HUES48 (cell line): ENCODE data around the gene MAN2A1.

Experiments
- H3K27ac ChIP-seq: one replicate; pipeline ENCODE4 v1.7.0; 2013; ENCODE audit warnings: low read depth, low read length, inconsistent platforms
- H3K27me3 ChIP-seq: 2 replicates; pipeline ENCODE4 v1.6.1; 2013; ENCODE audit warnings: mild to moderate bottlenecking, low read length; ENCODE audit not compliant: control insufficient read depth, insufficient read depth
- H3K36me3 ChIP-seq: 2 replicates; pipeline ENCODE4 v1.6.1; 2013; ENCODE audit warnings: low read length; ENCODE audit not compliant: control insufficient read depth, insufficient read depth
- H3K4me1 ChIP-seq: 2 replicates; pipeline ENCODE4 v1.6.1; 2013; ENCODE audit warnings: mild to moderate bottlenecking, low read length; ENCODE audit not compliant: control insufficient read depth, insufficient read depth
- H3K4me3 ChIP-seq: 2 replicates; pipeline ENCODE4 v1.5.1; 2013; ENCODE audit warnings: mild to moderate bottlenecking, low read depth, low read length
- H3K9ac ChIP-seq: 2 replicates; pipeline ENCODE4 v1.6.1; 2013; ENCODE audit warnings: mild to moderate bottlenecking, low read depth, low read length, moderate library complexity
- H3K9me3 ChIP-seq: 2 replicates; pipeline ENCODE4 v1.6.1; 2013; ENCODE audit warnings: low read length; ENCODE audit not compliant: control insufficient read depth, insufficient read depth

MAN2A1 gene

GRCh38 chr5:109866051-109866450 is 176.3 kb downstream of the MAN2A1 start:
- peak overlapping the region; percentile 58 for H3K27ac ChIP-seq
- no peak overlapping the region for H3K4me3 ChIP-seq
- H3K4me1 ChIP-seq: 0 out of 2 replicates have a peak, but pooled peaks cover 14% of the 10 kb centered on the region
- H3K9me3 ChIP-seq: no peaks in the 10 kb centered on the region
- H3K36me3 ChIP-seq: peaks cover 73% of the 10 kb centered on the region
- no peak overlapping the region for H3K9ac ChIP-seq
- no peaks in the 10 kb centered on the region for H3K27me3 ChIP-seq

- Histone ChIP-seq H3K4me1 (0 out of 2 replicates have a peak, but pooled peaks cover 5% of the 10 kb centered on the region), H3K27me3 (no peaks in the 10 kb centered on the region), H3K27ac (no peak overlapping the region), H3K4me3 (no peak overlapping the region), H3K9me3 (no peaks in the 10 kb centered on the region), H3K9ac (no peak overlapping the region), H3K36me3 (peaks cover 53% of the 10 kb centered on the region)
Measured at GRCh38 chr5:109868737-109869136, 179.0 kb downstream of the MAN2A1 start.

- Histone ChIP-seq H3K9me3 (no peaks in the 10 kb centered on the region), H3K27ac (no peak overlapping the region), H3K27me3 (no peaks in the 10 kb centered on the region), H3K4me3 (no peak overlapping the region), H3K4me1 (0 out of 2 replicates have a peak, but pooled peaks cover 5% of the 10 kb centered on the region), H3K9ac (no peak overlapping the region), H3K36me3 (peaks cover 4% of the 10 kb centered on the region; the same call in 1 of the 2 replicates)
Measured at GRCh38 chr5:109873687-109874086, 184.0 kb downstream of the MAN2A1 start.

- Histone ChIP-seq H3K36me3 (no peaks in the 10 kb centered on the region), H3K9me3 (no peaks in the 10 kb centered on the region), H3K9ac (no peak overlapping the region), H3K27me3 (no peaks in the 10 kb centered on the region), H3K4me3 (no peak overlapping the region), H3K4me1 (0 out of 2 replicates have a peak, but pooled peaks cover 5% of the 10 kb centered on the region), H3K27ac (no peak overlapping the region)
Measured at GRCh38 chr5:109874108-109874507, 184.4 kb downstream of the MAN2A1 start.

- Histone ChIP-seq H3K9me3 (no peaks in the 10 kb centered on the region), H3K27ac (no peak overlapping the region), H3K9ac (no peak overlapping the region), H3K36me3 (no peaks in the 10 kb centered on the region), H3K27me3 (no peaks in the 10 kb centered on the region), H3K4me3 (no peak overlapping the region), H3K4me1 (0 out of 2 replicates have a peak, but pooled peaks cover under 1% of the 10 kb centered on the region)
Measured at GRCh38 chr5:109876030-109876725, 186.5 kb downstream of the MAN2A1 start.

GRCh38 chr5:109876941-109877669 is 187.4 kb downstream of the MAN2A1 start:
- Histone ChIP-seq H3K36me3 (no peaks in the 10 kb centered on the region), H3K27ac (no peak overlapping the region), H3K9ac (no peak overlapping the region), H3K9me3 (no peaks in the 10 kb centered on the region), H3K4me1 (no peaks in the 10 kb centered on the region), H3K27me3 (no peaks in the 10 kb centered on the region), H3K4me3 (no peak overlapping the region)

- Histone ChIP-seq H3K9ac (no peak overlapping the region), H3K27ac (no peak overlapping the region), H3K4me1 (no peaks in the 10 kb centered on the region), H3K9me3 (no peaks in the 10 kb centered on the region), H3K27me3 (no peaks in the 10 kb centered on the region), H3K4me3 (no peak overlapping the region), H3K36me3 (no peaks in the 10 kb centered on the region)
Measured at GRCh38 chr5:109877670-109878045, 187.9 kb downstream of the MAN2A1 start.

GRCh38 chr5:109878887-109879286 is 189.2 kb downstream of the MAN2A1 start:
- no peak overlapping the region for H3K9ac ChIP-seq
- H3K27ac ChIP-seq: no peak overlapping the region

GRCh38 chr5:109880907-109881685 is 191.4 kb downstream of the MAN2A1 start:
- H3K9me3 ChIP-seq: no peaks in the 10 kb centered on the region
- no peaks in the 10 kb centered on the region for H3K36me3 ChIP-seq
- H3K27me3 ChIP-seq: no peaks in the 10 kb centered on the region
- no peak overlapping the region for H3K27ac ChIP-seq
- no peak overlapping the region for H3K4me3 ChIP-seq
- H3K4me1 ChIP-seq: no peaks in the 10 kb centered on the region
- no peak overlapping the region for H3K9ac ChIP-seq

More at GRCh38 chr5:109878887-109879286, 189.2 kb downstream of the MAN2A1 start:
- Histone ChIP-seq H3K4me3 (no peak overlapping the region), H3K27me3 (no peaks in the 10 kb centered on the region), H3K4me1 (no peaks in the 10 kb centered on the region), H3K9me3 (no peaks in the 10 kb centered on the region), H3K36me3 (no peaks in the 10 kb centered on the region)

- Histone ChIP-seq H3K36me3 (no peaks in the 10 kb centered on the region), H3K9ac (no peak overlapping the region), H3K4me3 (no peak overlapping the region), H3K4me1 (no peaks in the 10 kb centered on the region), H3K27me3 (no peaks in the 10 kb centered on the region), H3K9me3 (no peaks in the 10 kb centered on the region), H3K27ac (no peak overlapping the region)
Measured at GRCh38 chr5:109882546-109882945, 192.8 kb downstream of the MAN2A1 start.
